H1 (cell line): ENCODE results near the gene SRF. TPM values are rescaled to one million over a fixed set of nuclear protein-coding genes. Genes with fewer than 3 reads are reported as not detected.

Experiments used
- CTCF ChIA-PET: fragments of 300-600 bp; sonication (Branson Sonifier 250); formaldehyde crosslinking; loops from one replicate; lab custom pipeline; 2021; ENCODE audit not compliant: partially characterized antibody; lab: Charles Lee
- POLR2A ChIA-PET: fragments of 300-600 bp; sonication (Branson Sonifier 250); formaldehyde crosslinking; loops from one replicate; lab custom pipeline; 2021; ENCODE audit warnings: inconsistent platforms; ENCODE audit not compliant: partially characterized antibody; lab: Charles Lee
- DNase-seq, 2 experiments: peaks; one replicate each; pipeline versions ENCODE4 v3.0.0 to v3.0.0-alpha.2; 2010 to 2022; ENCODE audit warnings: low spot score in 2 of 2, low read depth in 1 of 2, mixed read lengths in 1 of 2
- FAIRE-seq: peaks from 2 replicates; lab custom pipeline; 2011; peaks lifted over from hg19 to GRCh38; lab: Jason Lieb, UNC
- H2AFZ ChIP-seq: 2 replicates; pipeline ENCODE4 v1.8.1; 2012; ENCODE audit warnings: low read length, inconsistent platforms
- H2AK5ac ChIP-seq: 2 replicates; pipeline ENCODE4 v1.6.1; 2013; ENCODE audit warnings: low read depth, low read length
- H2BK120ac ChIP-seq: replicated peaks from 2 replicates; pipeline ENCODE3; 2013; ENCODE audit warnings: low read depth, low read length, inconsistent platforms
- H2BK12ac ChIP-seq: 2 replicates; pipeline ENCODE4 v1.6.1; 2013; ENCODE audit warnings: low read depth, low read length
- H2BK15ac ChIP-seq: 2 replicates; pipeline ENCODE4 v1.6.1; 2013; ENCODE audit warnings: low read length
- H2BK20ac ChIP-seq: 2 replicates; pipeline ENCODE4 v1.6.1; 2013; ENCODE audit warnings: low read length
- H2BK5ac ChIP-seq: 2 replicates; pipeline ENCODE4 v1.6.1; 2013; ENCODE audit warnings: low read depth, low read length
- H3K14ac ChIP-seq: 2 replicates; pipeline ENCODE4 v1.6.1; 2013; ENCODE audit warnings: inconsistent platforms; ENCODE audit not compliant: insufficient read length
- H3K18ac ChIP-seq: 2 replicates; pipeline ENCODE4 v1.6.1; 2013; ENCODE audit warnings: low read length; ENCODE audit errors: extremely low read depth
- H3K23ac ChIP-seq: 2 replicates; pipeline ENCODE4 v1.6.1; 2013; ENCODE audit warnings: inconsistent platforms; ENCODE audit not compliant: insufficient read length
- H3K23me2 ChIP-seq: 2 replicates; pipeline ENCODE4 v1.6.1; 2013; ENCODE audit warnings: low read depth, low read length
- H3K27ac ChIP-seq: 2 replicates; pipeline ENCODE4 v1.6.1; 2011; ENCODE audit warnings: low read depth, low read length, inconsistent platforms
- H3K27me3 ChIP-seq, 4 experiments: replicated peaks in 1 of 4; 1 replicate in 1 of 4; 2 replicates in 3 of 4; pipeline versions ENCODE4 v1.6.1 to v1.8.1; 2011 to 2013; ENCODE audit warnings: low read length in 3 of 4, mild to moderate bottlenecking in 3 of 4, inconsistent platforms in 2 of 4, mixed read lengths in 2 of 4, moderate library complexity in 1 of 4; ENCODE audit not compliant: control insufficient read depth in 3 of 4, insufficient read depth in 3 of 4; ENCODE audit errors: extremely low read depth in 1 of 4
- H3K36me3 ChIP-seq, 4 experiments: 2 replicates each; pipeline versions ENCODE4 v1.6.1 to v1.8.1; 2011 to 2013; ENCODE audit warnings: mild to moderate bottlenecking in 4 of 4, low read length in 3 of 4, moderate library complexity in 2 of 4, control low read depth in 1 of 4, inconsistent platforms in 1 of 4; ENCODE audit not compliant: insufficient read depth in 4 of 4, control insufficient read depth in 2 of 4
- H3K4ac ChIP-seq: replicated peaks from 2 replicates; pipeline ENCODE3; 2013; ENCODE audit warnings: low read length, low read depth, mixed read lengths, inconsistent platforms; ENCODE audit not compliant: insufficient read length
- H3K4me1 ChIP-seq, 4 experiments: replicated peaks in 1 of 4; 1 replicate in 1 of 4; 2 replicates in 3 of 4; pipeline versions ENCODE4 v1.6.1 to v1.8.1; 2011 to 2013; ENCODE audit warnings: low read length in 3 of 4, inconsistent platforms in 2 of 4, mixed read lengths in 1 of 4; ENCODE audit not compliant: insufficient read depth in 4 of 4, control insufficient read depth in 3 of 4
- H3K4me2 ChIP-seq, 2 experiments: 2 replicates each; pipeline versions ENCODE4 v1.6.1 to v1.8.1; 2011 to 2013; ENCODE audit warnings: low read depth in 2 of 2, low read length in 2 of 2, control low read depth in 1 of 2, inconsistent platforms in 1 of 2, mild to moderate bottlenecking in 1 of 2; ENCODE audit not compliant: insufficient read depth in 1 of 2
- H3K4me3 ChIP-seq, 4 experiments: fragments of 200-600, 300-600 bp in 1 of 4; sonication (generic), shearing (Covaris generic), sonication (Bioruptor Twin) in 1 of 4; 2 replicates each; pipeline versions ENCODE4 v1.5.1 to v1.8.1; 2011 to 2016; ENCODE audit warnings: low read length in 4 of 4, low read depth in 3 of 4, control low read depth in 2 of 4, inconsistent platforms in 2 of 4, mild to moderate bottlenecking in 2 of 4, mixed read lengths in 1 of 4, moderate library complexity in 1 of 4; ENCODE audit not compliant: insufficient read depth in 2 of 4; ENCODE audit errors: extremely low read depth in 1 of 4
- H3K56ac ChIP-seq: replicated peaks from 2 replicates; pipeline ENCODE3; 2013; ENCODE audit warnings: low read depth, mild to moderate bottlenecking, mixed read lengths, low read length, inconsistent platforms; ENCODE audit not compliant: insufficient read length
- H3K79me1 ChIP-seq: 2 replicates; pipeline ENCODE4 v1.6.1; 2013; ENCODE audit warnings: low read depth, low read length, control low read depth
- H3K79me2 ChIP-seq, 2 experiments: 2 replicates each; pipeline versions ENCODE4 v1.6.1 to v1.8.1; 2012 to 2013; ENCODE audit warnings: low read length in 2 of 2, mild to moderate bottlenecking in 2 of 2, inconsistent platforms in 1 of 2; ENCODE audit not compliant: insufficient read depth in 2 of 2, control insufficient read depth in 1 of 2
- H3K9ac ChIP-seq, 4 experiments: replicated peaks in 1 of 4; 1 replicate in 1 of 4; 2 replicates in 3 of 4; pipeline versions ENCODE4 v1.6.1 to v1.8.1; 2011 to 2013; ENCODE audit warnings: low read depth in 3 of 4, low read length in 3 of 4, control low read depth in 2 of 4, mild to moderate bottlenecking in 2 of 4, moderate library complexity in 2 of 4, inconsistent platforms in 1 of 4; ENCODE audit errors: extremely low read depth in 1 of 4
- H3K9me3 ChIP-seq, 2 experiments: 2 replicates each; pipeline versions ENCODE4 v1.6.1 to v1.8.1; 2012 to 2013; ENCODE audit warnings: mild to moderate bottlenecking in 2 of 2, moderate library complexity in 2 of 2, control low read depth in 1 of 2, inconsistent platforms in 1 of 2, low read depth in 1 of 2, low read length in 1 of 2, mixed read lengths in 1 of 2; ENCODE audit not compliant: insufficient read depth in 2 of 2
- H4K20me1 ChIP-seq, 2 experiments: replicated peaks in 1 of 2; 2 replicates each; pipeline versions ENCODE3 to v1.8.1; 2011 to 2013; ENCODE audit warnings: inconsistent platforms in 2 of 2, low read length in 2 of 2, mild to moderate bottlenecking in 1 of 2; ENCODE audit not compliant: insufficient read depth in 2 of 2, control insufficient read depth in 1 of 2
- H4K5ac ChIP-seq: 2 replicates; pipeline ENCODE4 v1.6.1; 2013; ENCODE audit warnings: low read length, low read depth, mixed read lengths, inconsistent platforms; ENCODE audit not compliant: insufficient read length
- H4K8ac ChIP-seq: 2 replicates; pipeline ENCODE4 v1.8.0; 2013; ENCODE audit warnings: mild to moderate bottlenecking, moderate library complexity, low read length, inconsistent platforms; ENCODE audit not compliant: insufficient read depth; ENCODE audit errors: extremely low read depth
- H4K91ac ChIP-seq: replicated peaks from 2 replicates; pipeline ENCODE3; 2013; ENCODE audit warnings: low read length, mixed read lengths, inconsistent platforms; ENCODE audit not compliant: insufficient read length
- ATF3 ChIP-seq: IDR thresholded peaks from 2 replicates; pipeline ENCODE4 v1.6.1; 2011; ENCODE audit warnings: low read depth, mild to moderate bottlenecking, low read length; ENCODE audit not compliant: insufficient read depth
- POLR2A ChIP-seq, 2 experiments: IDR thresholded peaks; 1 replicate in 1 of 2; 2 replicates in 1 of 2; pipeline ENCODE4 v1.6.1; 2011; ENCODE audit warnings: low read depth in 2 of 2, low read length in 2 of 2, mild to moderate bottlenecking in 2 of 2; ENCODE audit errors: control extremely low read depth in 1 of 2
- POLR2AphosphoS5 ChIP-seq: IDR thresholded peaks from 2 replicates; pipeline ENCODE4 v1.6.1; 2011; ENCODE audit warnings: low read depth, low read length
- WGBS, 2 experiments: shearing (Covaris generic) in 1 of 2; methylation state at CpG; one replicate each; pipeline versions ENCODE4 v1.1.6 to v1.1.7; 2013 to 2015; ENCODE audit warnings: low lambda C conversion rate in 2 of 2, mixed read lengths in 2 of 2, inconsistent platforms in 1 of 2, low coverage in 1 of 2, missing lambda C conversion rate in 1 of 2; ENCODE audit not compliant: insufficient replicate concordance in 2 of 2, insufficient coverage in 1 of 2, insufficient read length in 1 of 2; ENCODE audit errors: extremely low coverage in 1 of 2, missing lambda C conversion rate in 1 of 2; 5-methylcytosine and 5-hydroxymethylcytosine counted together
- polyA plus RNA-seq, 7 experiments: library from polyadenylated mRNA; depleted of rRNA in 3 of 7; stranded (reverse) in 5 of 7; unstranded in 2 of 7; fragments of >200 nt in 5 of 7; fragments of 200-250 nt in 2 of 7; gene quantifications; 1 replicate in 5 of 7; 2 replicates in 1 of 7; 4 replicates in 1 of 7; pipeline versions ENCODE4 v1.2.1 to v1.2.3, GENCODE V29; 2011 to 2013; ENCODE audit warnings: missing spikeins in 2 of 7, mixed read lengths in 2 of 7
- total RNA-seq: library from RNA; stranded (reverse); fragmentation: NEBNext Ultra II Directional; extraction: Animal tissue kit (Norgen Biotek cat#: 25700); gene quantifications from 2 replicates; pipeline ENCODE4 v1.2.1, GENCODE V29; 2021

The SRF gene
- total and polyA plus RNA-seq, 2 of the 8 experiments (the other 6 are each of a cell fraction or from before 2014, with no cell fraction given) = 49.0 to 69.5 TPM

GRCh38 chr6:43176423-43176786 is 5.3 kb downstream of the SRF start:
- H3K23me2 ChIP-seq = peaks cover 9% of the 10 kb centered on the region
- no peak overlapping the region for H2BK120ac ChIP-seq
- no peaks in the 10 kb centered on the region for H3K9me3 ChIP-seq
- no peak overlapping the region for H3K27ac ChIP-seq
- H3K23ac ChIP-seq = no peak overlapping the region
- DNase-seq (no peak), FAIRE-seq (no peak)
- H3K4me2 ChIP-seq = no peak overlapping the region
- peaks cover 0 to 28% of the 10 kb centered on the region in 2 experiments; a peak in 2 of 4 replicates for H3K79me2 ChIP-seq
- H3K18ac ChIP-seq = no peak overlapping the region
- no peak overlapping the region for H3K4me3 ChIP-seq
- no peak overlapping the region for H2BK15ac ChIP-seq
- ChIA-PET CTCF (interaction anchor here (0.9 kb wide), 1 partner anchor 53 kb away, joined by 3 read pairs; the partner anchor contains the start of gene DNPH1), POLR2A (interaction anchor here (1.5 to 2.3 kb wide), 4 partner anchors 18 to 162 kb away, joined by 3 to 10 read pairs (median 6); partner anchors contain the start of genes KLHDC3 and MEA1)
- peaks cover 0 to 6% (median 2%) of the 10 kb centered on the region in 4 experiments; a peak in 3 of 7 replicates for H3K27me3 ChIP-seq
- H4K8ac ChIP-seq = no peak overlapping the region
- TF ChIP-seq POLR2AphosphoS5 = peak; percentile 29
- TF ChIP-seq ATF3 = no peak
- 0 out of 3 replicates have a peak, but pooled peaks of 1 of the 2 experiments have one; percentile 34 for TF ChIP-seq POLR2A (IDR thresholded peaks at IDR 0.05; ENCODE audit: control extremely low read depth in 1 of 2, low read depth in 2 of 2, low read length in 2 of 2)
- 90% methylated on average over 5 of the region's 6 CpGs; no CpG with 5 or more reads in 1 of the 2 experiments for WGBS, 2 experiments
- H2BK12ac ChIP-seq = no peak overlapping the region
- H4K91ac ChIP-seq = no peak overlapping the region
- no peak overlapping the region for H3K4ac ChIP-seq
- H3K56ac ChIP-seq = no peak overlapping the region
- no peak overlapping the region for H2BK20ac ChIP-seq
- H2AK5ac ChIP-seq = no peak overlapping the region
- H3K4me1 ChIP-seq = peaks cover 9 to 17% (median 12%) of the 10 kb centered on the region in 4 experiments
- peaks cover 3% of the 10 kb centered on the region; the same call in 1 of the 2 replicates for H3K79me1 ChIP-seq
- no peak overlapping the region for H3K9ac ChIP-seq
- H3K36me3 ChIP-seq = peaks cover 20 to 36% (median 34%) of the 10 kb centered on the region in 4 experiments
- H4K20me1 ChIP-seq = peaks cover 13 to 33% of the 10 kb centered on the region in 2 experiments
- no peak overlapping the region for H4K5ac ChIP-seq
- no peak overlapping the region for H2AFZ ChIP-seq
- no peak overlapping the region for H3K14ac ChIP-seq
- H2BK5ac ChIP-seq = no peak overlapping the region; the same call in 1 of the 2 replicates
